Measurements from ENCODE around the gene PARD6G. TPM values are rescaled to one million over a fixed set of nuclear protein-coding genes. Genes with fewer than 3 reads are reported as not detected.

The PARD6G gene
- total and polyA plus RNA-seq, 2 experiments from 2014 or later: 6.9 to 18.5 TPM

GRCh38 chr18:80204142-80204541, 43.2 kb downstream of the PARD6G start:
- no peaks in the 10 kb centered on the region for H3K9me2 ChIP-seq (ENCODE audit: insufficient read depth)
- H3K27me3 Mint-ChIP-seq (ENCODE audit: insufficient read depth, low read depth, poor library complexity): peaks cover 7% of the 10 kb centered on the region
- TF ChIP-seq STAT1 (IDR thresholded peaks at IDR 0.05; ENCODE audit: unreplicated experiment): no peak
- TF ChIP-seq ETS1 (IDR thresholded peaks at IDR 0.05): no peak
- TF ChIP-seq EZH2 (IDR thresholded peaks at IDR 0.05; ENCODE audit: low read depth, unreplicated experiment): no peak
- TF ChIP-seq JUNB (IDR thresholded peaks at IDR 0.05; ENCODE audit: unreplicated experiment): no peak
- TF ChIP-seq EZH2phosphoT487 (IDR thresholded peaks at IDR 0.05; ENCODE audit: unreplicated experiment): no peak
- no peak for TF ChIP-seq ZNF331 (CRISPR knock-in tag; IDR thresholded peaks at IDR 0.05; ENCODE audit: low read depth)
- TF ChIP-seq ZNF462 (CRISPR knock-in tag; IDR thresholded peaks at IDR 0.05): no peak
- no peak for TF ChIP-seq POLR2AphosphoS5 (IDR thresholded peaks at IDR 0.05; ENCODE audit: low read depth)
- no peak for TF ChIP-seq ZNF114 (CRISPR knock-in tag; IDR thresholded peaks at IDR 0.05)
- TF ChIP-seq REST (IDR thresholded peaks at IDR 0.05; ENCODE audit: unreplicated experiment): no peak
- no peak for TF ChIP-seq CTCF (conservative IDR thresholded peaks at IDR 0.05; ENCODE audit: low read depth in 2 of 2)
- no peak for TF ChIP-seq NANOG (IDR thresholded peaks at IDR 0.05; ENCODE audit: borderline replicate concordance)
- TF ChIP-seq CREB1 (CRISPR knock-in tag; IDR thresholded peaks at IDR 0.05; ENCODE audit: low read depth): no peak
- no peaks in the 10 kb centered on the region for H3K27me3 ChIP-seq (ENCODE audit: insufficient read depth)
- H3K4me3 Mint-ChIP-seq: no peak overlapping the region
- no peak overlapping the region for H3K4me2 ChIP-seq
- no peaks in the 10 kb centered on the region for H3F3A ChIP-seq (replicated peaks; ENCODE audit: low read depth)
- H2AFZ ChIP-seq: no peak overlapping the region
- H3K36me3 Mint-ChIP-seq (ENCODE audit: low read depth): no peaks in the 10 kb centered on the region
- no peak overlapping the region for H3K27ac Mint-ChIP-seq
- H3K36me3 ChIP-seq (ENCODE audit: insufficient read depth): no peaks in the 10 kb centered on the region
- H3K4me1 Mint-ChIP-seq: peaks cover 40% of the 10 kb centered on the region
- H3K9me3 Mint-ChIP-seq: no peaks in the 10 kb centered on the region
- peaks cover 5% of the 10 kb centered on the region; the same call in 1 of the 2 replicates for H4K20me1 ChIP-seq (replicated peaks; ENCODE audit: insufficient read depth)
- no peak overlapping the region for H3K27ac ChIP-seq (ENCODE audit: low read depth)
- no peaks in the 10 kb centered on the region for H3K79me2 ChIP-seq (replicated peaks; ENCODE audit: insufficient read depth)
- DNase-seq (ENCODE audit: low spot score) (no peak), ATAC-seq (no peak)
- H3K4me3 ChIP-seq: no peak overlapping the region
- H3K4me1 ChIP-seq (ENCODE audit: insufficient read depth): peaks cover 5% of the 10 kb centered on the region; the same call in 1 of the 2 replicates
